Panc1 (cell line): Measurements from ENCODE around the gene KLHL26. TPM values are rescaled to one million over a fixed set of nuclear protein-coding genes. Genes with fewer than 3 reads are reported as not detected.

ENCODE experiments used
- ATAC-seq: fragments of 200-7000 bp; cut with Tn5 transposase; 2 replicates; pipeline ENCODE4 v1.9.1; 2020; ENCODE audit warnings: mild to moderate bottlenecking, moderate library complexity
- BruUV-seq: library from RNA; stranded (reverse); fragments of 400-500 nt; replicated peaks from 2 replicates; lab custom pipeline; 2021; lab: Mats Ljungman, UMichigan
- CTCF ChIA-PET: fragments of 300-600 bp; sonication (Branson Sonifier 250); formaldehyde crosslinking; loops from one replicate; lab custom pipeline; 2022; ENCODE audit warnings: antibody characterized with exemption; lab: Charles Lee
- POLR2A ChIA-PET: fragments of 300-600 bp; sonication (Branson Sonifier 250); formaldehyde crosslinking; loops from one replicate; lab custom pipeline; 2022; ENCODE audit warnings: antibody characterized with exemption; lab: Charles Lee
- DNase-seq: peaks from one replicate; pipeline ENCODE4 v3.0.0-alpha.2; 2010; ENCODE audit warnings: low read depth, low spot score
- H3K27ac ChIP-seq: 2 replicates; pipeline ENCODE4 v1.5.1; 2011; ENCODE audit warnings: mild to moderate bottlenecking, low read length, inconsistent platforms
- H3K27me3 ChIP-seq: fragments of 200-500 bp; sonication (Bioruptor generic); 2 replicates; pipeline ENCODE4 v1.6.0; 2014; ENCODE audit warnings: low read length, inconsistent platforms; ENCODE audit not compliant: control insufficient read depth, insufficient read depth
- H3K36me3 ChIP-seq: fragments of 200-500 bp; sonication (Bioruptor generic); 2 replicates; pipeline ENCODE4 v1.5.1; 2014; ENCODE audit warnings: inconsistent platforms, mild to moderate bottlenecking, low read length, moderate library complexity; ENCODE audit not compliant: control insufficient read depth, insufficient read depth
- H3K4me1 ChIP-seq: 2 replicates; pipeline ENCODE4 v1.5.1; 2011; ENCODE audit warnings: inconsistent platforms, mild to moderate bottlenecking, low read length, moderate library complexity; ENCODE audit not compliant: control insufficient read depth, insufficient read depth
- H3K4me3 ChIP-seq, 2 experiments: 2 replicates each; pipeline ENCODE4 v1.5.1; 2011 to 2012; ENCODE audit warnings: low read depth in 2 of 2, low read length in 2 of 2, mild to moderate bottlenecking in 2 of 2, inconsistent platforms in 1 of 2, moderate library complexity in 1 of 2
- H3K9me3 ChIP-seq: fragments of 200-500 bp; sonication (Bioruptor generic); 2 replicates; pipeline ENCODE4 v1.5.1; 2014; ENCODE audit warnings: low read depth, mild to moderate bottlenecking, inconsistent platforms, low read length, moderate library complexity; ENCODE audit not compliant: control insufficient read depth, insufficient read depth
- CTCF ChIP-seq: fragments of 450-650 bp; IDR thresholded peaks from 2 replicates; pipeline ENCODE4 v1.5.1; 2017; ENCODE audit warnings: mild to moderate bottlenecking
- POLR2AphosphoS5 ChIP-seq: IDR thresholded peaks from 2 replicates; pipeline ENCODE4 v1.6.1; 2012; ENCODE audit warnings: mild to moderate bottlenecking, low read depth, low read length, moderate library complexity
- REST ChIP-seq, 2 experiments: IDR thresholded peaks; 2 replicates each; pipeline ENCODE4 v1.6.1; 2011 to 2012; ENCODE audit warnings: low read depth in 2 of 2, control low read depth in 1 of 2, low read length in 1 of 2, mild to moderate bottlenecking in 1 of 2, moderate library complexity in 1 of 2; ENCODE audit not compliant: insufficient read depth in 1 of 2
- SIN3A ChIP-seq: IDR thresholded peaks from 2 replicates; pipeline ENCODE4 v1.6.1; 2012; ENCODE audit warnings: low read depth, mild to moderate bottlenecking, low read length, moderate library complexity, borderline replicate concordance; ENCODE audit not compliant: insufficient read depth
- TCF7L2 ChIP-seq: IDR thresholded peaks from 2 replicates; pipeline ENCODE4 v1.6.1; 2011; ENCODE audit warnings: mild to moderate bottlenecking, low read depth, low read length, inconsistent platforms
- in situ Hi-C: cut with HindIII; loops from 2 replicates; pipeline ENCODE4 v1.10.0; 2016; ENCODE audit warnings: low sequenced_read_pairs, low pct_unique_long_range_greater_than_20kb
- intact Hi-C: fragments of 100-400 bp; cut with micrococcal nuclease; formaldehyde crosslinking; loops from one replicate; pipeline ENCODE4 v1.10.0; 2022; ENCODE audit not compliant: unreplicated experiment
- total RNA-seq: library from RNA; stranded (reverse); gene quantifications from one replicate; pipeline ENCODE4 v1.2.1, GENCODE V29; 2021; ENCODE audit not compliant: unreplicated experiment

The KLHL26 gene
- total RNA-seq, 1 experiment from 2014 or later: 4.4 TPM

- H3K4me3 ChIP-seq: no peak overlapping the region
- H3K27ac ChIP-seq: no peak overlapping the region; the same call in 1 of the 2 replicates
- in situ Hi-C loops: no loop called here
- H3K36me3 ChIP-seq: no peaks in the 10 kb centered on the region
- ChIA-PET CTCF (no interaction called here), POLR2A (no interaction called here)
- peaks cover 7% of the 10 kb centered on the region; the same call in 1 of the 2 replicates for H3K4me1 ChIP-seq
- TF ChIP-seq SIN3A (no peak), TCF7L2 (no peak), POLR2AphosphoS5 (no peak), REST (IDR thresholded peaks at IDR 0.05; ENCODE audit: insufficient read depth in 1 of 2, low read depth in 2 of 2, low read length in 1 of 2) (no peak), CTCF (no peak)
- ATAC-seq: no peak; the same call in 1 of the 2 replicates
- no peaks in the 10 kb centered on the region for H3K9me3 ChIP-seq
- intact Hi-C loops: no loop called here
- no peaks in the 10 kb centered on the region for H3K27me3 ChIP-seq
- no TSS peak for BruUV-seq
- DNase-seq: no peak
These were observed 21.6 kb downstream of the KLHL26 start for GRCh38 chr19:18658366-18658855.

GRCh38 chr19:18659281-18660050 lies 22.6 kb downstream of the KLHL26 start:
- no peak for TF ChIP-seq CTCF
- no peak for TF ChIP-seq SIN3A
- TF ChIP-seq POLR2AphosphoS5: no peak
- no peak for TF ChIP-seq REST (IDR thresholded peaks at IDR 0.05; ENCODE audit: insufficient read depth in 1 of 2, low read depth in 2 of 2, low read length in 1 of 2)
- no peaks in the 10 kb centered on the region for H3K9me3 ChIP-seq
- ATAC-seq (no peak), DNase-seq (no peak)
- no peak overlapping the region for H3K27ac ChIP-seq
- ChIA-PET POLR2A (no interaction called here), CTCF (no interaction called here)
- intact Hi-C loops: no loop called here
- no peak overlapping the region for H3K4me3 ChIP-seq
- H3K36me3 ChIP-seq: no peaks in the 10 kb centered on the region
- no peaks in the 10 kb centered on the region for H3K27me3 ChIP-seq
- peaks cover 7% of the 10 kb centered on the region; the same call in 1 of the 2 replicates for H3K4me1 ChIP-seq
- in situ Hi-C loops: no loop called here
- no TSS peak for BruUV-seq
